Measurements from ENCODE around the gene PRR20E.
"Not testable (repeated sequence)": the region's sequence is repeated elsewhere in the genome, so short reads cannot be mapped to it uniquely, and the experiment has no call there.

The PRR20E gene

DNA sequence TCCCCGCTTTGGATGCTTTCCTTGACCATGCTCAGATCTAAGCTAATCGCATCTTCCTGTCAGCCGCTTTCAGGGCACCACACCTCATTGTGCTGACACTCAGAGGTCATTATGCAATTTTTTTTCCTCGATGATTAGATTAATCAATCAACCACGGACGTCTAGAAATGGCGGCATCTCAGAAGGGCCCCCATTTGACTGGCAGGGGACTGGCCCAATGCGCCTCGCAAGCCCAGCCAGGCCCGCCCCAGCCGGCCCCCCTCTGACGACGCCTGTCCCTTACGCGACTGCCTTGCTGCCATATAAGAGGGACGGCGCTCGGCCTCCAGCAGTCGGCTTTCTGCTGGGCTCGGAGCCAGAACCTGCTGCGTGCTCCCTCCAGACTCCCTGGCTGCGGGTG is at the start of gene PRR20E:
Gene PRR20E, plus strand, starts transcription at position 301 of the 400 bp plus-strand sequence. CDS start 387 bp downstream, outside the sequence.
- not testable (repeated sequence) for DNase-seq

- no peak for DNase-seq
Observed at GRCh38 chr13:57123681-57124080, 43.3 kb upstream of the PRR20E start.

GRCh38 chr13:57128909-57129308 is 38.1 kb upstream of the PRR20E start:
- DNase-seq: no peak

GRCh38 chr13:57136093-57136492 is 30.9 kb upstream of the PRR20E start:
- no peak for DNase-seq

DNA sequence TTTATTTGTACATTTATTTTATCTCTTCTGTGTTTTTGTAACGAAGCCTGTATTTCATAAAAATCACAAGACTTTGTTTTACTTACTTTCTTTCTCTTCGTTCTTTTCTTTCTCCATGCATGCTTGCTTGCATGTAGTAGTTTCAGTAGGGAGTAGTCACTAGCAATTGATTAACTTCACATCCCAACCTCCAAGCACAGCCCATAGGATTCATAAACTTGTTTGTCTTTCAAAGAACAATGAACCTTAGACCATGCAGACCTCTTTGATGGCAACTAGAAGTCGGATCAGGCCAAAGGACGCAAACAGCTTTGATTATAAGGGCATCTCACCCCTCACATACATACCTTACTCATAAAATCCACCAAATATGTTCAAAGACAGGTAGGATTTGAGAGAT is 29.4 kb upstream of the PRR20E start:
- no peak for DNase-seq

DNA sequence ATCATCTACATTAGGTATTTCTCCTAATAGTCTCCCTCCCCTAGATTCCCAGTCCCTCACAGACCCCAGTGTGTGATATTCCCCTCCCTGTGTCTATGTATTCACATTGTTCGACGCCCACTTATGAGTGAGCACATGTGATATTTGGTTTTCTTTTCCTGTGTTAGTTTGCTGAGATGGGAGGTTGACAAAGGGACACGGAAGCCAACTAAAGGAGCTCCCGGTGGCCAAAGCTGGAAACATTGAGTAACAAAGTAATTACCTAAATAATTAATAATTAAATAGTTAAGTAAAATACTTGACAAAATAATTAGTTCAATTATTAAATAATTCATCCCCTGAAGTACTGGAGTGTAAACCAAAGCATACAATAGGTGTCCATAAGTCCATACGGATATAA is 28.0 kb upstream of the PRR20E start:
- DNase-seq: no peak

DNA sequence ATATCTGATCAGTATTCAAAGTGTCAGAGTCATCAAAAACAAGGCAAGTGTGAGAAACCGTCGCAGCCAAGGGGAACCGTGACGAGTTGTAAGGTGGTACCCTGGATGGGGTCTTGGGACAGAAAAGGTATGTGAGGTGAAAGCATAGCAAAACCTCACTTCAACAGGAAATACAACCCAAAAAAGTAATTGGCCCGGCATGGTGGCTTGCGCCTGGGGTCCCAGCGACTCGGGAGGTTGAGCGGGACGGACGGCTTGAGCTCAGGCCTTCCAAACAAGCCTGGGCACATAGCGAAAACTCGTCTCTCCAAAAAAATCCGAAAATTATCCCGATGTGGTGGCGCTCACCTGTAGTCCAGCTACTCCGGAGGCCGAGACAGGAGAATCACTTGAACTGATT is 27.2 kb upstream of the PRR20E start:
- DNase-seq: not testable (repeated sequence)

- DNase-seq: not testable (repeated sequence)
Observed at GRCh38 chr13:57140235-57140968, 26.6 kb upstream of the PRR20E start, which contains the start of gene PRR20A. TSS of gene PRR20A (plus strand) at chr13:57140918. CDS start at chr13:57141305, 387 bp downstream.

DNA sequence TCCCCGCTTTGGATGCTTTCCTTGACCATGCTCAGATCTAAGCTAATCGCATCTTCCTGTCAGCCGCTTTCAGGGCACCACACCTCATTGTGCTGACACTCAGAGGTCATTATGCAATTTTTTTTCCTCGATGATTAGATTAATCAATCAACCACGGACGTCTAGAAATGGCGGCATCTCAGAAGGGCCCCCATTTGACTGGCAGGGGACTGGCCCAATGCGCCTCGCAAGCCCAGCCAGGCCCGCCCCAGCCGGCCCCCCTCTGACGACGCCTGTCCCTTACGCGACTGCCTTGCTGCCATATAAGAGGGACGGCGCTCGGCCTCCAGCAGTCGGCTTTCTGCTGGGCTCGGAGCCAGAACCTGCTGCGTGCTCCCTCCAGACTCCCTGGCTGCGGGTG is 19.8 kb upstream of the PRR20E start, which contains the start of gene PRR20B:
Gene PRR20B, plus strand, starts transcription at position 301 of the 400 bp plus-strand sequence. CDS start 387 bp downstream, outside the sequence.
- DNase-seq: not testable (repeated sequence)

DNA sequence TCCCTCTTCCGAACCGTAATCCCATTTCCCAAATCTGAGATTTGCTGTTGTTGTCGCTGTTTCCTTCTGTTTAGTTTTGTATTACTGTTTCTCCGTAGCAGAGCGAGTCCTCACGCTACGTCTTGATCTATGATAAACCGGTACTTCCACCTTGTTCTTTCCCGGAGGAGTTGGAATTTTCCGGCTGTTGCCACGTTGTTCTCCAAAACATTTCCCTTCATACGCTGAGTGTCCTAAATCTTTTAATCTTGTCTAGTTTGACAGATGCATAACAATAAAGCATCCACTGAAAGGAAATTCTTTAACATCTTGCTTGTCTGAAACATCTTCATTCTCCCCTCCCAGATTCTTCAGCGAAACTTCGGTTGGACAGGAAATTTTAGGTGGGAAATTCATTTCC is 18.9 kb upstream of the PRR20E start:
- not testable (repeated sequence) for DNase-seq

GRCh38 chr13:57153761-57154160 is 13.2 kb upstream of the PRR20E start, which contains the start of gene PRR20C:
TSS of gene PRR20C (plus strand) at chr13:57154061. CDS start at chr13:57154448, 387 bp downstream.
- DNase-seq: not testable (repeated sequence)

GRCh38 chr13:57160332-57160731 is 6.7 kb upstream of the PRR20E start, which contains the start of gene PRR20D:
TSS of gene PRR20D (plus strand) at chr13:57160632. CDS start at chr13:57161019, 387 bp downstream.
- DNase-seq: not testable (repeated sequence)

DNA sequence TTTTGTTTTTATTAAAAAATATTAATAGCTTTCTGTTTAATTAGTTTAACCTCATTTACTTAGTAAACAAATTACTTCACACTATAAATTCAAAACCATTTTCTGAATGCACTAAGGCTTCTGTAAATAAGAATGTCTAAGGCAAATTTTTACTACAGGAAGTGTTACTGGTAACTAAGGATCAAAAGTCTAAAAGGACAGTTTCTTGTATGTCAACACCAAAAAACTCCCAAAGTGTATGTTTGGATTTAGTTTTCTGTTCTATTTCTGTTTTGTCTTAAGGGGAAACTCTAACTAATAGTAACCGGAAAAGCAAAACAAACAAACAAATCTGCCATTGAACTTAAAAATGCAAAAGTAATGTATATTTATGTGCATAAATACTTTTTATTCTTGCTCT is 24.7 kb downstream of the PRR20E start:
- no peak for DNase-seq

- no peak for DNase-seq
Observed at GRCh38 chr13:57212989-57213388, 46.0 kb downstream of the PRR20E start.
